OCI-LY1 (cell line): Measurements from ENCODE around the gene NAA80.
"Not testable (repeated sequence)": the region's sequence is repeated elsewhere in the genome, so short reads cannot be mapped to it uniquely, and the experiment has no call there.

Source experiments
- H2AFZ ChIP-seq: fragments of 200-600 bp; sonication (generic), shearing (Covaris generic); 2 replicates; pipeline ENCODE4 v1.6.0; 2014; ENCODE audit warnings: antibody characterized with exemption, mild to moderate bottlenecking, low read length
- H3F3A ChIP-seq: fragments of 200-600 bp; sonication (generic), shearing (Covaris generic); 2 replicates; pipeline ENCODE4 v1.6.0; 2014; ENCODE audit warnings: mild to moderate bottlenecking, antibody characterized with exemption, low read length, moderate library complexity; ENCODE audit not compliant: insufficient read depth
- H3K27ac ChIP-seq: fragments of 200-600 bp; sonication (generic); 2 replicates; pipeline ENCODE4 v1.5.1; 2014; ENCODE audit warnings: low read length, mixed run types, mild to moderate bottlenecking, low read depth; ENCODE audit not compliant: poor library complexity, severe bottlenecking
- H3K27me3 ChIP-seq: fragments of 200-600 bp; sonication (generic); 2 replicates; pipeline ENCODE4 v1.6.0; 2014; ENCODE audit warnings: antibody characterized with exemption, mild to moderate bottlenecking, low read length, moderate library complexity; ENCODE audit not compliant: insufficient read depth
- H3K36me3 ChIP-seq: fragments of 200-600 bp; sonication (generic); 2 replicates; pipeline ENCODE4 v1.6.1; 2014; ENCODE audit warnings: mild to moderate bottlenecking, antibody characterized with exemption, low read length, moderate library complexity, mixed read lengths; ENCODE audit not compliant: insufficient read depth
- H3K4me1 ChIP-seq: fragments of 200-600 bp; sonication (generic); 2 replicates; pipeline ENCODE4 v1.5.1; 2014; ENCODE audit warnings: mild to moderate bottlenecking, low read length, moderate library complexity; ENCODE audit not compliant: insufficient read depth, severe bottlenecking
- H3K4me2 ChIP-seq: fragments of 200-600 bp; sonication (generic), shearing (Covaris generic); 2 replicates; pipeline ENCODE4 v1.6.1; 2014; ENCODE audit warnings: low read length
- H3K4me3 ChIP-seq: fragments of 200-600 bp; sonication (generic); 2 replicates; pipeline ENCODE4 v1.5.1; 2014; ENCODE audit warnings: low read length, low read depth, mild to moderate bottlenecking, mixed read lengths; ENCODE audit not compliant: poor library complexity, severe bottlenecking
- H3K79me2 ChIP-seq: fragments of 200-600 bp; shearing (Covaris generic); 2 replicates; pipeline ENCODE4 v1.6.1; 2016; ENCODE audit warnings: mixed run types, low read length, mixed read lengths; ENCODE audit not compliant: insufficient read depth
- H3K9ac ChIP-seq: fragments of 200-600 bp; sonication (generic), shearing (Covaris generic); 2 replicates; pipeline ENCODE4 v1.6.1; 2014; ENCODE audit warnings: mild to moderate bottlenecking, low read length, mixed read lengths
- H3K9me2 ChIP-seq: fragments of 200-600 bp; sonication (generic), shearing (Covaris generic); 2 replicates; pipeline ENCODE4 v1.6.1; 2014; ENCODE audit warnings: low read depth, mild to moderate bottlenecking, low read length, mixed read lengths
- H3K9me3 ChIP-seq: fragments of 200-600 bp; shearing (Covaris generic); 2 replicates; pipeline ENCODE4 v1.6.1; 2014; ENCODE audit warnings: low read length, mixed read lengths
- H4K20me1 ChIP-seq: fragments of 200-600 bp; sonication (generic), shearing (Covaris generic); 2 replicates; pipeline ENCODE4 v1.6.0; 2016; ENCODE audit warnings: mild to moderate bottlenecking, low read length; ENCODE audit not compliant: insufficient read depth
- CTCF ChIP-seq: fragments of 200-600 bp; sonication (generic), shearing (Covaris generic); IDR thresholded peaks from 2 replicates; pipeline ENCODE4 v1.5.1; 2017; ENCODE audit warnings: mild to moderate bottlenecking, antibody characterized with exemption, low read length, moderate library complexity, mixed read lengths
- EZH2 ChIP-seq: fragments of 200-600 bp; sonication (generic), shearing (Covaris generic); IDR thresholded peaks from 2 replicates; pipeline ENCODE4 v1.8.0; 2017; ENCODE audit warnings: borderline replicate concordance, mixed run types, mild to moderate bottlenecking, antibody characterized with exemption, low read length, moderate library complexity, mixed read lengths

Gene NAA80

GRCh38 chr3:50314816-50315215 lies 15.6 kb upstream of the NAA80 start:
- no peaks in the 10 kb centered on the region for H4K20me1 ChIP-seq
- TF ChIP-seq CTCF = no peak
- no peak for TF ChIP-seq EZH2
- H3K9me3 ChIP-seq = peaks cover 2% of the 10 kb centered on the region; the same call in 1 of the 2 replicates
- H3K27ac ChIP-seq = no peak overlapping the region
- H3K4me3 ChIP-seq = no peak overlapping the region
- peaks cover 32% of the 10 kb centered on the region for H3K4me1 ChIP-seq
- H3K79me2 ChIP-seq = no peaks in the 10 kb centered on the region
- H2AFZ ChIP-seq = no peak overlapping the region
- H3K9ac ChIP-seq = no peak overlapping the region
- no peaks in the 10 kb centered on the region for H3K9me2 ChIP-seq
- no peak overlapping the region for H3K4me2 ChIP-seq
- no peaks in the 10 kb centered on the region for H3K27me3 ChIP-seq
- H3K36me3 ChIP-seq = peaks cover 2% of the 10 kb centered on the region; the same call in 1 of the 2 replicates
- no peaks in the 10 kb centered on the region for H3F3A ChIP-seq

DNA sequence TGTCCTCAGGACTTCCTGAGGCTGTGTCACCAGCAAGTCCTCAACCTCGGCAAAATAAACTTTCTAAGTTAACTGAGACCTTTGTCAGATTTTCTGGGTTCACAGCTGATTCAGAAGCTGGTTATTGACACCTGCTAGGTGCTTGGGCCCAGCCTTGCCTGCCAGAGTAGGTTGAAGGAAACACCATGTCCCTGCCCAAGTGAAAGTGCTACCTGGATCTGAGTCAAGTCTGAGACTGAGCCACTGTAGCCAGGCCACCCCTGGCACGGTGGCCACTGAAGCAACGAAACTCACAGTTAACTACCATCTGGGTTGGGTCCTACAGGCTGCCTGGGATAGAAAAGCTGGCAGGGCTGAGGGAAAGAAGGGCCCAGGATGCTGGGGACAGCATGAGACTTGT lies 15.1 kb upstream of the NAA80 start:
- H2AFZ ChIP-seq = no peak overlapping the region
- H3K4me3 ChIP-seq = no peak overlapping the region
- no peaks in the 10 kb centered on the region for H3K27me3 ChIP-seq
- no peak overlapping the region for H3K9ac ChIP-seq
- peaks cover 6% of the 10 kb centered on the region for H3K36me3 ChIP-seq
- no peaks in the 10 kb centered on the region for H4K20me1 ChIP-seq
- peaks cover 6% of the 10 kb centered on the region; the same call in 1 of the 2 replicates for H3K9me3 ChIP-seq
- peaks cover 32% of the 10 kb centered on the region for H3K4me1 ChIP-seq
- no peaks in the 10 kb centered on the region for H3F3A ChIP-seq
- no peaks in the 10 kb centered on the region for H3K79me2 ChIP-seq
- no peak for TF ChIP-seq EZH2
- TF ChIP-seq CTCF = no peak
- H3K4me2 ChIP-seq = no peak overlapping the region
- no peak overlapping the region for H3K27ac ChIP-seq
- H3K9me2 ChIP-seq = no peaks in the 10 kb centered on the region

DNA sequence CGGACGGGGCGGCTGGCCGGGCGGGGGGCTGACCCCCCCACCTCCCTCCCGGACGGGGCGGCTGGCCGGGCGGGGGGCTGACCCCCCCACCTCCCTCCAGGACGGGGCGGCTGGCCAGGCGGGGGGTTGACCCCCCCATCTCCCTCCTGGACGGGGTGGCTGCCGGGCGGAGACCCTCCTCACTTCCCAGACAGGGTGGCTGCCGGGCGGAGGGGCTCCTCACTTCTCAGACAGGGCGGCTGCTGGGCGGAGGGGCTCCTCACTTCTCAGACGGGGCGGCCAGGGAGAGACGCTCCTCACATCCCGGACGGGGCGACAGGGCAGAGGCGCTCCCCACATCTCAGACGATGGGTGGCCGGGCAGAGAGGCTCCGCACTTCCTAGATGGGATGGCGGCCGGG lies 12.8 kb upstream of the NAA80 start:
- H3K9me3 ChIP-seq, H3K9me2 ChIP-seq, H3K27me3 ChIP-seq, H3K9ac ChIP-seq, H3K4me1 ChIP-seq, H3K4me3 ChIP-seq, H2AFZ ChIP-seq, H4K20me1 ChIP-seq, H3K79me2 ChIP-seq, H3K36me3 ChIP-seq, H3K4me2 ChIP-seq, H3F3A ChIP-seq, H3K27ac ChIP-seq: not testable (repeated sequence)

GRCh38 chr3:50304601-50305000 lies 5.4 kb upstream of the NAA80 start:
- TF ChIP-seq CTCF = no peak
- Histone ChIP-seq H3K4me3 (no peak overlapping the region), H3F3A (no peaks in the 10 kb centered on the region), H3K9me3 (0 out of 2 replicates have a peak, but pooled peaks cover 2% of the 10 kb centered on the region), H3K27ac (no peak overlapping the region), H3K9me2 (no peaks in the 10 kb centered on the region), H2AFZ (no peak overlapping the region), H4K20me1 (no peaks in the 10 kb centered on the region), H3K4me2 (no peak overlapping the region), H3K36me3 (peaks cover 5% of the 10 kb centered on the region), H3K9ac (no peak overlapping the region), H3K4me1 (peaks cover 12% of the 10 kb centered on the region), H3K27me3 (no peaks in the 10 kb centered on the region), H3K79me2 (no peaks in the 10 kb centered on the region)
